Aorta (tissue), 5 donors: ENCODE results near the gene CDH2. TPM values are rescaled to one million over a fixed set of nuclear protein-coding genes. Genes with fewer than 3 reads are reported as not detected.
A peak's percentile ranks its signal among the peaks of the same experiment; 100 is the strongest.

Experiments used
- ATAC-seq: fragments of 200-7000 bp; cut with Tn5 transposase; one replicate; pipeline ENCODE4 v1.9.1; 2022; ENCODE audit warnings: moderate library complexity; ENCODE audit not compliant: low FRiP score
- DNase-seq, 2 donors: peaks; one replicate each; pipeline ENCODE4 v3.0.0-alpha.2; 2020
- H3K27ac ChIP-seq, 2 donors: one replicate each; pipeline ENCODE4 v1.5.1; 2013; ENCODE audit warnings: low read length in 2 of 2, mild to moderate bottlenecking in 2 of 2, moderate library complexity in 2 of 2, control low read depth in 1 of 2, inconsistent platforms in 1 of 2, low read depth in 1 of 2
- H3K27me3 ChIP-seq, 2 donors: one replicate each; pipeline ENCODE4 v1.6.1; 2013; ENCODE audit warnings: control low read depth in 1 of 2, low read length in 1 of 2, mild to moderate bottlenecking in 1 of 2, moderate library complexity in 1 of 2; ENCODE audit not compliant: insufficient read depth in 2 of 2, control insufficient read depth in 1 of 2
- H3K36me3 ChIP-seq, 2 donors: one replicate each; pipeline ENCODE4 v1.6.1; 2013; ENCODE audit warnings: control low read depth in 1 of 2, low read length in 1 of 2, mild to moderate bottlenecking in 1 of 2; ENCODE audit not compliant: insufficient read depth in 2 of 2, control insufficient read depth in 1 of 2
- H3K4me1 ChIP-seq, 2 donors: one replicate each; pipeline ENCODE4 v1.6.1; 2013; ENCODE audit warnings: low read length in 2 of 2, control low read depth in 1 of 2, mild to moderate bottlenecking in 1 of 2, moderate library complexity in 1 of 2; ENCODE audit not compliant: insufficient read depth in 2 of 2, control insufficient read depth in 1 of 2
- H3K4me3 ChIP-seq, 2 donors: one replicate each; pipeline ENCODE4 v1.5.1; 2013; ENCODE audit warnings: low read length in 2 of 2, control low read depth in 1 of 2, mild to moderate bottlenecking in 1 of 2
- H3K9me3 ChIP-seq: one replicate; pipeline ENCODE4 v1.6.1; 2013; ENCODE audit warnings: mild to moderate bottlenecking, low read length; ENCODE audit not compliant: control insufficient read depth
- WGBS, 2 donors: extraction: QIAGEN DNeasy Blood & Tissue Kit; methylation state at CpG; one replicate each; pipeline ENCODE4 v1.1.7; 2013; 5-methylcytosine and 5-hydroxymethylcytosine counted together
- intact Hi-C, 2 donors: fragments of 100-400 bp; cut with DNase I; formaldehyde crosslinking; loops; one replicate each; pipeline versions ENCODE4 v1.14.2 to v1.15.0; 2022
- polyA plus RNA-seq, 2 donors: library from polyadenylated mRNA; stranded (reverse); fragments of 200-250 nt; gene quantifications; one replicate each; pipeline ENCODE4 v1.2.3, GENCODE V29; 2013
- total RNA-seq, 2 donors: library from RNA; stranded (reverse); fragmentation: NEBNext Ultra II Directional; extraction: Animal tissue kit (Norgen Biotek cat#: 25700); gene quantifications; one replicate each; pipeline ENCODE4 v1.2.1, GENCODE V29; 2021
- donor health status: healthy with polysubstance abuse.
- donor health status: Bipolar disorder and iron deficiency.
- donor health status: DM: no; HTN: no; CAD: no.
- donor health status: DM: no; HTN: no; CAD: no.
- donor health status: DM: yes; HTN: yes; CAD: no.

Gene CDH2
- total and polyA plus RNA-seq, 4 donors, result 6.9 to 13.9 (median 11.4) TPM

DNA sequence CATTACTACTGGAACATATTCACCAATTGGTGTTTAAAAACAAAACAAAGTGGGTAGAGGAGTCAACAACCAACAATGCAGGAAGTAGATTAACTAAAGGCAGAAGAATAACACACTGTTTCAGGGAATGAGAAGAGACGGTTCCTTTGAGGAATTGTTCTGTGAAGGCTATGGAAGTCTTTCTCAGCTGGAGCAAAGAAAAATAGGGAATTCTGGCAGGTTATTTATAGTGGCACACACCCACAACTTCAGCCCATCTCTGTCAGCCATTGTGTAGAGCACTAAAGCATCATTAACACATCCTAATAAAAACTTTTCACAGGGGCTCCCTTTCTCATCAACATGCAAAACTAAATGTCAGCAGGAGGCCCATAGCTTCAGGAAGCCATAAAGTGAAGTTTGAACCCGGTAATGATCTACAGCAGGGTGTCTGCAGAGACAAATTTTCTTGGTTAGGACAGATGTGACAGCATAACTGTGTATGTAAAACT lies 113.6 kb downstream of the CDH2 start:
- Histone ChIP-seq H3K4me1 (peaks cover 3% of the 10 kb centered on the region in 2 donors), H3K4me3 (no peak overlapping the region), H3K36me3 (no peaks in the 10 kb centered on the region), H3K27ac (no peak overlapping the region), H3K27me3 (no peaks in the 10 kb centered on the region), H3K9me3 (no peaks in the 10 kb centered on the region)
- DNase-seq (no peak), ATAC-seq (no peak)
- WGBS, 2 donors, result 25 to 33% methylated on average over 2 of the region's 2 CpGs
- intact Hi-C loops, result loop anchor here in 1 of 2 donors (10.0 kb wide), 1 partner anchor 69 kb away; no protein-coding TSS in a partner anchor

DNA sequence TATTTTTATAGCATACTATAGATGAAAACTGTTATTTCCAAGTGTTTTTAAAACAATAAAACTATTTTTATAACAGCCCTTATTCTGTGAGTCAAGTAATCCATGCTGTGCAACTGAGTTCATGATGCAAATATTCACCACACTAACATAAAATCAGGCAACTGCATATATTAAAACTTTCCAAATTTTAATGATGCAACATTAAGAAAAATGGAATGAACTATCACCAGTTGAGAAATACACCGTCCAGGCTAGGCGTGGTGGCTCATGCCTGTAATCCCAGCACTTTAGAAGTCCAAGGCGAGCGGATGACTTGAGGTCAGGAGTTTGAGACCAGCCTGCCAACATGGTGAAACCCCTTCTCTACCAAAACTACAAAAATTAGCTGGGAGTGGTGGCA lies 114.5 kb downstream of the CDH2 start:
- H3K9me3 ChIP-seq, result no peaks in the 10 kb centered on the region
- H3K4me1 ChIP-seq, result peaks cover 3% of the 10 kb centered on the region in 2 donors
- no peak overlapping the region for H3K27ac ChIP-seq
- no peaks in the 10 kb centered on the region for H3K27me3 ChIP-seq
- ATAC-seq, result no peak
- intact Hi-C loops, result loop anchor here in 1 of 2 donors (10.0 kb wide), 1 partner anchor 68 kb away; no protein-coding TSS in a partner anchor
- DNase-seq, result no peak
- 95 to 99% methylated on average over 4 of the region's 4 CpGs for WGBS, 2 donors
- no peaks in the 10 kb centered on the region for H3K36me3 ChIP-seq
- no peak overlapping the region for H3K4me3 ChIP-seq

- peaks cover 3% of the 10 kb centered on the region in 2 donors for H3K4me1 ChIP-seq
- no peaks in the 10 kb centered on the region for H3K27me3 ChIP-seq
- intact Hi-C loops, result loop anchor here in 1 of 2 donors (10.0 kb wide), 1 partner anchor 65 kb away; no protein-coding TSS in a partner anchor
- 96% methylated on average over 3 of the region's 3 CpGs for WGBS, 2 donors
- H3K9me3 ChIP-seq, result no peaks in the 10 kb centered on the region
- H3K4me3 ChIP-seq, result no peak overlapping the region
- ATAC-seq, result no peak
- H3K27ac ChIP-seq, result no peak overlapping the region
- no peak for DNase-seq
- no peaks in the 10 kb centered on the region for H3K36me3 ChIP-seq
Observed at GRCh38 chr18:28059861-28060260, 117.1 kb downstream of the CDH2 start.

- intact Hi-C loops, result no loop called here
- H3K36me3 ChIP-seq, result no peaks in the 10 kb centered on the region
Observed at GRCh38 chr18:28050545-28050944, 126.4 kb downstream of the CDH2 start.

DNA sequence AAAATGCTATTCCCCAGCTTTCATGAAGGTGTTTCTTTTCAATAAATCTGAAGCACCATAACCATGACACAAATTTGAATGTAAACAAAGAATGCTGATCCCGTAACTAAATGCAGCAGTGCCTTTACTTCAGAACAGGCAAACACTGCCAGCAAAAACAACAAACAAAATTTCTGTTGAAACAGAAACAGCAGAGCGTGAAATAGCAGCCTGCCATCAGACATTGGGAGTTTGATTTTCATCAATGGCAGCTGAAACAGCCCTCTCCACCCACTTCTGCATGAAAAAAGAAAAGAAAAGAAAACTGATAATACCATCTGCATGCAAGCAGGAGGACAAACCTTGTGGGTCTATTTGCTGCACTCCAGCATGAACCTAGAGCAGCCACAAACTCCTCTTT lies 128.3 kb downstream of the CDH2 start:
- intact Hi-C loops, result no loop called here
- peak overlapping the region; percentile 40 to 48 for H3K4me3 ChIP-seq
- ATAC-seq (no peak), DNase-seq (no peak)
- H3K4me1 ChIP-seq, result no peaks in the 10 kb centered on the region
- 10 to 17% methylated on average over 2 of the region's 2 CpGs for WGBS, 2 donors
- no peaks in the 10 kb centered on the region for H3K36me3 ChIP-seq
- no peak overlapping the region for H3K27ac ChIP-seq
- no peaks in the 10 kb centered on the region for H3K9me3 ChIP-seq
- H3K27me3 ChIP-seq, result no peaks in the 10 kb centered on the region

More at GRCh38 chr18:28050545-28050944, 126.4 kb downstream of the CDH2 start:
- no peak for ATAC-seq
- no peak for DNase-seq
- Histone ChIP-seq H3K4me1 (peaks cover 0 to 3% of the 10 kb centered on the region in 2 donors), H3K9me3 (no peaks in the 10 kb centered on the region), H3K4me3 (no peak overlapping the region), H3K27ac (no peak overlapping the region), H3K27me3 (no peaks in the 10 kb centered on the region)

DNA sequence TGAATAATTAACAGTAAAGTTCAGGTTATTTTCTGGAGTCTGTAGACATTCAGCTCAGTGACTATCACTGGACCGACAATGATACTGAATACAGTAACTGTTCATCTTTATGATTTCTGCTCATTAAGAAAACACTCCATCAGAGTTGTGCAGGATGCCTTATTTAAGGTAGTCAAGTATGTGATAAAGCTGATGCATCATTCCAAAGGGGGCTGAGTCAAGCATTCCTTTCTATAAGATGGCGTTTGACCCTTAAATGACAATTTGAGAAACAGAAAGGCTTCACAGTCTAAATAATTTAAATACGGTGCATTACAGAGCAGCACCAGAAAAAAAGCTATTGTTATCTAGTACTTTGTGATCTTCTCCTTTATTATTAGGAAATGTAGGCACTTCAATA lies 131.1 kb downstream of the CDH2 start:
- Histone ChIP-seq H3K9me3 (no peaks in the 10 kb centered on the region), H3K4me1 (no peaks in the 10 kb centered on the region), H3K36me3 (no peaks in the 10 kb centered on the region), H3K27me3 (no peaks in the 10 kb centered on the region), H3K27ac (no peak overlapping the region), H3K4me3 (no peak overlapping the region)
- no peak for DNase-seq
- ATAC-seq, result no peak
- intact Hi-C loops, result no loop called here
- WGBS, 2 donors, result 92 to 95% methylated on average over 3 of the region's 3 CpGs

GRCh38 chr18:28045176-28045810 lies 131.6 kb downstream of the CDH2 start:
- Histone ChIP-seq H3K9me3 (no peaks in the 10 kb centered on the region), H3K4me1 (no peaks in the 10 kb centered on the region), H3K27me3 (no peaks in the 10 kb centered on the region), H3K27ac (no peak overlapping the region), H3K4me3 (no peak overlapping the region), H3K36me3 (no peaks in the 10 kb centered on the region)
- 74 to 75% methylated on average over 3 of the region's 3 CpGs for WGBS, 2 donors
- ATAC-seq (no peak), DNase-seq (no peak)
- intact Hi-C loops, result no loop called here

DNA sequence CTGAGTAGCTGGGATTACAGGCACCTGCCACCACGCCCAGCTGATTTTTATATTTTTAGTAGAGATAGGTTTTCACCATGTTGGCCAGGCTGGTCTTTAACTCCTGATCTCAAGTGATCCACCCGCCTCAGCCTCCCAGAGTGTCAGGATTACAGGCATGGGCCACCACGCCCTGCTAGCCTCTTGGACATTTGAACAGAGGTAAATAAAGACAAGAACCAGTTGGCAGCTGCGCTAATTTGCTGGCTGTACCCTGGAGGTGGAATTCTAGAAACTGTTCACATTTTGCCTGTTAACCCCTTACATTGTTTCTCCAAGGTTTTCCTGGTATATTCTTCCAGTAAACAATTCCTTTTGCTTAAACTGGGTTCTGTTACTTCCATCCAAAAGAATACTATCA lies 132.9 kb downstream of the CDH2 start:
- no peaks in the 10 kb centered on the region for H3K27me3 ChIP-seq
- H3K9me3 ChIP-seq, result no peaks in the 10 kb centered on the region
- H3K4me3 ChIP-seq, result no peak overlapping the region
- ATAC-seq (no peak), DNase-seq (no peak)
- 90 to 93% methylated on average over 4 of the region's 4 CpGs for WGBS, 2 donors
- H3K27ac ChIP-seq, result no peak overlapping the region
- H3K4me1 ChIP-seq, result no peaks in the 10 kb centered on the region
- H3K36me3 ChIP-seq, result no peaks in the 10 kb centered on the region
- intact Hi-C loops, result no loop called here

- H3K9me3 ChIP-seq, result no peaks in the 10 kb centered on the region
- no peaks in the 10 kb centered on the region for H3K36me3 ChIP-seq
- intact Hi-C loops, result no loop called here
- no peak overlapping the region for H3K4me3 ChIP-seq
- H3K4me1 ChIP-seq, result no peaks in the 10 kb centered on the region
- no peaks in the 10 kb centered on the region for H3K27me3 ChIP-seq
- 81 to 87% methylated on average over 3 of the region's 3 CpGs for WGBS, 2 donors
- DNase-seq, result no peak
- H3K27ac ChIP-seq, result no peak overlapping the region
- no peak for ATAC-seq
Observed at GRCh38 chr18:28043631-28044030, 133.3 kb downstream of the CDH2 start.
